ENCODE results near the gene SPARCL1. TPM values are rescaled to one million over a fixed set of nuclear protein-coding genes. Genes with fewer than 3 reads are reported as not detected.

The SPARCL1 gene
- polyA plus RNA-seq, 1 of the 3 experiments (the other 2 are of a cell fraction): not detected

DNA sequence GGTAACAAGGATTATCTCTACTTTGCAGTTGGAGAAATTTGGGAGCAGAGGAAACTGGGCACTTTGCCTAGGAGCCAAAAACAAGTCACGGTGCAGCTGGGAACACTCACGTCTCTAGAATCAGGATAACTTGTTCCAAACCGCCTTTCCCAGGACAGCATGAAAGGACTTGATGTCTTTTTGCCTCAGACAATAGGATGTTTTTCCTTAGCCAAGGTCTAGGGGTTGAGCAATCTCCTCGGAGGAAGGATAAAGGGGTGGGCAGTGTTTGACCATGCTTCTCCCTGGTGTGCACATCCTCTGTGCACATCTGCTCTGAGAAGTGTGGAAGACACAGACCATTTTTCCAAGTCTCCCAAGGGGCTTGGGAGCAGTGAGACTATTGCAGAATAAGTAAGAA is 1.7 kb upstream of the SPARCL1 start:
- no peaks in the 10 kb centered on the region for H3K27me3 ChIP-seq (ENCODE audit: insufficient read depth)
- no peaks in the 10 kb centered on the region for H3F3A ChIP-seq (replicated peaks; ENCODE audit: insufficient read depth)
- no peak for DNase-seq
- ChIA-PET POLR2A (no interaction called here), CTCF (interaction anchor here (1.7 kb wide), 2 partner anchors 14 to 318 kb away, joined by 4 to 5 read pairs; no protein-coding TSS in a partner anchor)
- no peak overlapping the region for H3K4me3 ChIP-seq (ENCODE audit: low read depth in 2 of 2, low read length in 1 of 2)
- TF ChIP-seq, protein P1, sequence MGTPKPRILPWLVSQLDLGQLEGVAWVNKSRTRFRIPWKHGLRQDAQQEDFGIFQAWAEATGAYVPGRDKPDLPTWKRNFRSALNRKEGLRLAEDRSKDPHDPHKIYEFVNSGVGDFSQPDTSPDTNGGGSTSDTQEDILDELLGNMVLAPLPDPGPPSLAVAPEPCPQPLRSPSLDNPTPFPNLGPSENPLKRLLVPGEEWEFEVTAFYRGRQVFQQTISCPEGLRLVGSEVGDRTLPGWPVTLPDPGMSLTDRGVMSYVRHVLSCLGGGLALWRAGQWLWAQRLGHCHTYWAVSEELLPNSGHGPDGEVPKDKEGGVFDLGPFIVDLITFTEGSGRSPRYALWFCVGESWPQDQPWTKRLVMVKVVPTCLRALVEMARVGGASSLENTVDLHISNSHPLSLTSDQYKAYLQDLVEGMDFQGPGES (IDR thresholded peaks at IDR 0.05; ENCODE audit: low read depth, low read length): no peak
- TF ChIP-seq YY1 (IDR thresholded peaks at IDR 0.05; ENCODE audit: low read depth) (no peak), RXRA (IDR thresholded peaks at IDR 0.05; ENCODE audit: borderline replicate concordance, low read depth) (no peak), RCOR1 (IDR thresholded peaks at IDR 0.05; ENCODE audit: low read length) (no peak), REST (IDR thresholded peaks at IDR 0.05; ENCODE audit: low read depth, low read length) (no peak), USF1 (IDR thresholded peaks at IDR 0.05; ENCODE audit: borderline replicate concordance, low read depth) (no peak), NFIC (IDR thresholded peaks at IDR 0.05; ENCODE audit: borderline replicate concordance) (no peak), RAD21 (IDR thresholded peaks at IDR 0.05; ENCODE audit: low read length) (no peak), GATA2 (CRISPR knock-in tag; IDR thresholded peaks at IDR 0.05) (no peak), CTCF (IDR thresholded peaks at IDR 0.05) (no peak), MXI1 (IDR thresholded peaks at IDR 0.05; ENCODE audit: low read depth, low read length) (no peak), FOXM1 (IDR thresholded peaks at IDR 0.05; ENCODE audit: low read depth) (no peak)
- TF ChIP-seq, protein P2, sequence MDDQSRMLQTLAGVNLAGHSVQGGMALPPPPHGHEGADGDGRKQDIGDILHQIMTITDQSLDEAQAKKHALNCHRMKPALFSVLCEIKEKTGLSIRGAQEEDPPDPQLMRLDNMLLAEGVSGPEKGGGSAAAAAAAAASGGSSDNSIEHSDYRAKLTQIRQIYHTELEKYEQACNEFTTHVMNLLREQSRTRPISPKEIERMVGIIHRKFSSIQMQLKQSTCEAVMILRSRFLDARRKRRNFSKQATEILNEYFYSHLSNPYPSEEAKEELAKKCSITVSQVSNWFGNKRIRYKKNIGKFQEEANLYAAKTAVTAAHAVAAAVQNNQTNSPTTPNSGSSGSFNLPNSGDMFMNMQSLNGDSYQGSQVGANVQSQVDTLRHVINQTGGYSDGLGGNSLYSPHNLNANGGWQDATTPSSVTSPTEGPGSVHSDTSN (IDR thresholded peaks at IDR 0.05): no peak
- TF ChIP-seq, protein P3, sequence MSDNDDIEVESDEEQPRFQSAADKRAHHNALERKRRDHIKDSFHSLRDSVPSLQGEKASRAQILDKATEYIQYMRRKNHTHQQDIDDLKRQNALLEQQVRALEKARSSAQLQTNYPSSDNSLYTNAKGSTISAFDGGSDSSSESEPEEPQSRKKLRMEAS (IDR thresholded peaks at IDR 0.05; ENCODE audit: low read depth): no peak
- TF ChIP-seq, protein P4, sequence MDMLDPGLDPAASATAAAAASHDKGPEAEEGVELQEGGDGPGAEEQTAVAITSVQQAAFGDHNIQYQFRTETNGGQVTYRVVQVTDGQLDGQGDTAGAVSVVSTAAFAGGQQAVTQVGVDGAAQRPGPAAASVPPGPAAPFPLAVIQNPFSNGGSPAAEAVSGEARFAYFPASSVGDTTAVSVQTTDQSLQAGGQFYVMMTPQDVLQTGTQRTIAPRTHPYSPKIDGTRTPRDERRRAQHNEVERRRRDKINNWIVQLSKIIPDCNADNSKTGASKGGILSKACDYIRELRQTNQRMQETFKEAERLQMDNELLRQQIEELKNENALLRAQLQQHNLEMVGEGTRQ (IDR thresholded peaks at IDR 0.05; ENCODE audit: borderline replicate concordance, low read depth, low read length): no peak
- H3K9ac ChIP-seq: no peak overlapping the region
- no peaks in the 10 kb centered on the region for H3K79me2 ChIP-seq (ENCODE audit: insufficient read depth)
- 65% methylated on average over 4 of the region's 4 CpGs for WGBS (ENCODE audit: low lambda C conversion rate)
- no peak overlapping the region for H3K27ac ChIP-seq (ENCODE audit: low read depth in 2 of 2, low read length in 1 of 2)
- no peak overlapping the region for H2AFZ ChIP-seq (ENCODE audit: low read depth)
- H4K20me1 ChIP-seq (ENCODE audit: insufficient read depth): no peaks in the 10 kb centered on the region
- no peaks in the 10 kb centered on the region for H3K9me2 ChIP-seq
- H3K9me3 ChIP-seq: no peaks in the 10 kb centered on the region
- H3K4me1 ChIP-seq (ENCODE audit: control insufficient read depth in 1 of 2, insufficient read depth in 2 of 2, low read depth in 1 of 2, low read length in 1 of 2): peaks cover 0 to 10% of the 10 kb centered on the region in 2 experiments; a peak in 2 of 4 replicates
- no peak overlapping the region for H3K4me2 ChIP-seq
- no peaks in the 10 kb centered on the region for H3K36me3 ChIP-seq (replicated peaks in 1 of 2; ENCODE audit: control insufficient read depth in 1 of 2, insufficient read depth in 2 of 2, low read length in 1 of 2)
